Stimulated activated CD8-positive, alpha-beta memory T cell treated with anti-CD3 and anti-CD28 coated beads, Interleukin-7, amount 100 ng/mL, for 48 hours (primary cell): Measurements from ENCODE around the gene PIK3IP1.
"Not testable (repeated sequence)": the region's sequence is repeated elsewhere in the genome, so short reads cannot be mapped to it uniquely, and the experiment has no call there.

Source experiments
- DNase-seq, 2 donors: peaks; one replicate each; pipeline ENCODE4 v3.0.0-alpha.2; 2020; ENCODE audit warnings: low read depth in 1 of 2; ENCODE audit errors: extremely low read depth in 1 of 2

The PIK3IP1 gene

GRCh38 chr22:31292236-31292989 lies at the start of gene PIK3IP1:
Gene PIK3IP1 (minus strand): TSS chr22:31292488. CDS start chr22:31292344, 144 bp downstream.
- peak; percentile 54 to 75 for DNase-seq

- DNase-seq: no peak
Observed at GRCh38 chr22:31341386-31342088, 49.2 kb upstream of the PIK3IP1 start.

- no peak for DNase-seq
Observed at GRCh38 chr22:31340765-31341247, 48.5 kb upstream of the PIK3IP1 start.

- no peak for DNase-seq
Observed at GRCh38 chr22:31340360-31340759, 48.1 kb upstream of the PIK3IP1 start.

GRCh38 chr22:31339148-31339832 lies 47.0 kb upstream of the PIK3IP1 start:
- no peak for DNase-seq

GRCh38 chr22:31337178-31337577 lies 44.9 kb upstream of the PIK3IP1 start:
- DNase-seq: no peak

- DNase-seq: no peak
Observed at GRCh38 chr22:31334329-31334728, 42.0 kb upstream of the PIK3IP1 start.

- no peak for DNase-seq
Observed at GRCh38 chr22:31333641-31334040, 41.4 kb upstream of the PIK3IP1 start.

GRCh38 chr22:31332886-31333285 lies 40.6 kb upstream of the PIK3IP1 start:
- DNase-seq: no peak

- no peak for DNase-seq
Observed at GRCh38 chr22:31332010-31332409, 39.7 kb upstream of the PIK3IP1 start.

GRCh38 chr22:31329453-31330215 lies 37.3 kb upstream of the PIK3IP1 start:
- DNase-seq: no peak

GRCh38 chr22:31329029-31329428 lies 36.7 kb upstream of the PIK3IP1 start:
- no peak for DNase-seq

GRCh38 chr22:31328544-31328960 lies 36.3 kb upstream of the PIK3IP1 start:
- no peak for DNase-seq

- DNase-seq: no peak
Observed at GRCh38 chr22:31327806-31328543, 35.7 kb upstream of the PIK3IP1 start.

- no peak for DNase-seq
Observed at GRCh38 chr22:31326877-31327276, 34.6 kb upstream of the PIK3IP1 start.

- DNase-seq: no peak
Observed at GRCh38 chr22:31323578-31324550, 31.6 kb upstream of the PIK3IP1 start.

GRCh38 chr22:31321421-31321820 lies 29.1 kb upstream of the PIK3IP1 start:
- no peak for DNase-seq

GRCh38 chr22:31314220-31314619 lies 21.9 kb upstream of the PIK3IP1 start:
- not testable (repeated sequence) for DNase-seq
